A204.1 (cell line): Measurements from ENCODE around the gene SLC6A12.

Source experiments
- FAIRE-seq: peaks from 2 replicates; lab custom pipeline; 2012; peaks lifted over from hg19 to GRCh38; lab: Jason Lieb, UNC

The SLC6A12 gene

GRCh38 chr12:215116-215515 lies 1.2 kb upstream of the SLC6A12 start:
- no peak for FAIRE-seq

GRCh38 chr12:213527-213932 lies 427 bp downstream of the SLC6A12 start:
- FAIRE-seq = no peak

- no peak for FAIRE-seq
These were observed 1.0 kb downstream of the SLC6A12 start for GRCh38 chr12:212715-213526.

- FAIRE-seq = no peak
These were observed 1.6 kb downstream of the SLC6A12 start for GRCh38 chr12:212415-212714.

GRCh38 chr12:211639-212414 lies 2.1 kb downstream of the SLC6A12 start:
- no peak for FAIRE-seq

GRCh38 chr12:211142-211465 lies 2.9 kb downstream of the SLC6A12 start:
- FAIRE-seq = no peak

GRCh38 chr12:210277-211141 lies 3.4 kb downstream of the SLC6A12 start:
- no peak for FAIRE-seq

GRCh38 chr12:209851-210250 lies 4.1 kb downstream of the SLC6A12 start:
- FAIRE-seq = no peak

GRCh38 chr12:209246-209645 lies 4.7 kb downstream of the SLC6A12 start:
- FAIRE-seq = no peak

GRCh38 chr12:208813-209212 lies 5.1 kb downstream of the SLC6A12 start:
- no peak for FAIRE-seq

GRCh38 chr12:207804-208203 lies 6.2 kb downstream of the SLC6A12 start:
- no peak for FAIRE-seq

- no peak for FAIRE-seq
These were observed 7.1 kb downstream of the SLC6A12 start for GRCh38 chr12:206746-207440.

- no peak for FAIRE-seq
These were observed 8.9 kb downstream of the SLC6A12 start for GRCh38 chr12:205026-205425.

GRCh38 chr12:204261-204678 lies 9.7 kb downstream of the SLC6A12 start:
- FAIRE-seq = no peak

- no peak for FAIRE-seq
These were observed 10.3 kb downstream of the SLC6A12 start for GRCh38 chr12:203462-204260.

- FAIRE-seq = no peak
These were observed 10.9 kb downstream of the SLC6A12 start for GRCh38 chr12:203074-203461.

GRCh38 chr12:202081-202731 lies 11.8 kb downstream of the SLC6A12 start:
- no peak for FAIRE-seq

- FAIRE-seq = no peak
These were observed 12.6 kb downstream of the SLC6A12 start for GRCh38 chr12:201361-201760.

- FAIRE-seq = no peak
These were observed 15.3 kb downstream of the SLC6A12 start for GRCh38 chr12:198705-199104.

- no peak for FAIRE-seq
These were observed 15.9 kb downstream of the SLC6A12 start for GRCh38 chr12:197911-198695.
